ENCODE results near the gene SMYD3.
"Not testable (repeated sequence)": the region's sequence is repeated elsewhere in the genome, so short reads cannot be mapped to it uniquely, and the experiment has no call there.

Gene SMYD3

GRCh38 chr1:245721488-245721887, 785.6 kb downstream of the SMYD3 start:
- no peak for DNase-seq (ENCODE audit: low read depth in 2 of 2)

DNA sequence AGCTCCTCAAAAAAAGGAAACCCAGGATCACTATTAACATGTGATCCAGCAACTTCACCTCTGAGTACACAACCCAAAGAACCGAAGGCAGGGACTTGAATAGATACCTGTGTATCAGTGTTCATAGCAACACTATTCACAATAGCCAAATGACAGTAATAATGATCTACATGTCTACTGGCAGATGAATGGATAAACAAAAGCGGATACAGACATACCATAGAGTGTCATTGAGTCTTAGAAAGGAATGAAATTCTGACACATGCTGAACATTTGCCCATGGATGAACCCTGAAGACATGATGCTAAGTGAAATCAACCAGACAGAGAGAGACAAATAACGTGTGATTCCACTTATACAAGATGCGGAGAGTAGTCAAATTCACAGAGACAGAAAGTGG, 788.1 kb downstream of the SMYD3 start:
- DNase-seq (ENCODE audit: low read depth in 2 of 2), result no peak

DNA sequence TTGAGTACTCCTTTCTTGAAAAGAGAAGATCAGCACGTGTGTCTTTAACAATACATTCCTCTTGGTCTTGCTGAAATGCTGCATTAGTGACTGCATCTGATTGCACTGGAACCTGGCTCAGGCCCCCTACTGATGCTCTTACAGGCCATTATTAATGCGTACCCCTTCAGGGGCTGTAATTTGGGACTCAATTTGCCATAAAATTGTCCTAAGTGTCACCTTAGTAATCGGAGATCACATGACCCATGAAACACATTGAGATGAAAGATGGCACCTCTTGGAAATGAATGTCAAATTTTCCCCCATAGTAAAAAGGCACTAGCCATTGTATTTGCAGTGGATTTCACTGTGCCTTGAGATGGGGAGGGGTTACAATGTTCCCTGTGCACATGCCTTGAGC, 789.0 kb downstream of the SMYD3 start:
- DNase-seq (ENCODE audit: low read depth in 2 of 2), result no peak

DNA sequence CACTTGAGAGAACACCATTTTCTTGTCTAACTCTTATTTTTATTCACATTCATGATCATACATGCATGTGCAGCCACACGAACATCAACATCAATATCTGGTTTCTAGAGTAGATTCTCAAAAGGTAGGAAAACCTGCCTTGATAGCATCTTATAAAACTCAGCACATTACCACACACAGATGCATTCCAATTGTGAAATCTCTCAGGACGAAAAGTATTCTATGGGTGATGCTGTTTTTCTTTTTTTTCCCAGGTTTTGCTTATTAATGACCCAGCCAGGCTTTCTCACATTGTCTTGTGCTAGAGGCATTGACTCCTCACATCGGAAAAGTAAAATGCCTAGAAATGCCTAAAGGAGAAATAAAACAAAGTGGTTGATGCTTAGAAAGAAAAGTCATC, 789.5 kb downstream of the SMYD3 start:
- no peak for DNase-seq (ENCODE audit: low read depth in 2 of 2)

DNA sequence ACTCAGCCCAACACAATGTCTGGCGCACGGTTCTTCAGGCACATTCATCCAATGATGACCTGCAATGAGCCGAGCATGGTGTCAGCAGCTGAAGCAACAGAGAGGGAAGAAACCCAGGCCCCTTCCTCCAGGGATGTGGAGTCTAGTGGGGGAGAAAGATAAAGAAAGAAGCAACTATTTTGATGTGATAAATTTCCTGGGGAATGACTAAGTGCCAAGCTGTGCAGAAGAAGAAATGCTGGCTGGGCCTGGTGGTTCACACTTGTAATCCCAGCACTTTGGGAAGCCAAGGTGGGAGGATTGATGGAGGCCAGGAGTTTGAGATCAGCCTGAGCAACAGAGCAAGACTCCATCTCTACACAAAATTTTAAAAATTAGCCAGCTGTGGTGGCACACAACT, 790.5 kb downstream of the SMYD3 start:
- DNase-seq (ENCODE audit: low read depth in 2 of 2), result no peak

- DNase-seq (ENCODE audit: low read depth in 2 of 2), result no peak
These were observed 791.1 kb downstream of the SMYD3 start for GRCh38 chr1:245715970-245716369.

DNA sequence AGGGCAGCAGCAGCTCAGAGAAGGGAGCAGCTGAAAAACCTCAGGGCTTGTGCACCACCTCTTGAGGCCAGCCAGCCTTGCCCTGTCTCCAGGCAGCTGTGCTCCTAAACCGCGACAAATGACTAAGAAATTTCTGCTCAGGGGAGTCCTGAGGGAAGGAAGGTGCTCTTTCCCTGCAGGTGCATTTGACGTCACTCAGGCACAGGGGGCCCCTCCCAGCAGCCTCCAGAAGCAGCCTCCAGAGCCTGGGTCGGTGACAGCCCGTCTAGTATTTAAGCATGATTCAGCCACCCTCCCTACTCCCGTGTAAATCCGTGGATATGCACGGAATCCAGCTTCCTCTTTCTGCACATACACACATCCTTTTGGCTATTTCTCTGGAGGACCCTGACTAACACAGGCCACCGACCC, 791.8 kb downstream of the SMYD3 start:
- DNase-seq (ENCODE audit: low read depth in 2 of 2), result no peak

DNA sequence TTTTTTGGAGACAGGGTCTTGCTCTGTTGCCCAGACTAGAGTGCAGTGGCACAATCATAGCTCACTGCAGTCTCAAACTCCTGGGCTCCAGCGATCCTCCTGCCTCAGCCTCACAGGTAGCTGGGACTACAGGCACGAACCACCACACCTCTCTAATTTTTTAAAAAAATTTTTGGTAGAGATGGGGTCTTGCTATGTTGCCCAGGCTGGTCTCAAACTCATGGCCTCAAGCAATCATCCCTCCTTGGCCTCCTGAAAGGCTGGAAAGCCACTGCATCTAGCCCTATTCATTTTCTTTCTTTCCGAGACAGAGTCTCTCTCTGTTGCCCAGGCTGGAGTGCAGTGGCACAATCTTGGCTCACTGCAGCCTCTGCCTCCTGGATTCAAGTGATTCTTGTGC, 793.1 kb downstream of the SMYD3 start:
- DNase-seq (ENCODE audit: low read depth in 2 of 2), result not testable (repeated sequence)

DNA sequence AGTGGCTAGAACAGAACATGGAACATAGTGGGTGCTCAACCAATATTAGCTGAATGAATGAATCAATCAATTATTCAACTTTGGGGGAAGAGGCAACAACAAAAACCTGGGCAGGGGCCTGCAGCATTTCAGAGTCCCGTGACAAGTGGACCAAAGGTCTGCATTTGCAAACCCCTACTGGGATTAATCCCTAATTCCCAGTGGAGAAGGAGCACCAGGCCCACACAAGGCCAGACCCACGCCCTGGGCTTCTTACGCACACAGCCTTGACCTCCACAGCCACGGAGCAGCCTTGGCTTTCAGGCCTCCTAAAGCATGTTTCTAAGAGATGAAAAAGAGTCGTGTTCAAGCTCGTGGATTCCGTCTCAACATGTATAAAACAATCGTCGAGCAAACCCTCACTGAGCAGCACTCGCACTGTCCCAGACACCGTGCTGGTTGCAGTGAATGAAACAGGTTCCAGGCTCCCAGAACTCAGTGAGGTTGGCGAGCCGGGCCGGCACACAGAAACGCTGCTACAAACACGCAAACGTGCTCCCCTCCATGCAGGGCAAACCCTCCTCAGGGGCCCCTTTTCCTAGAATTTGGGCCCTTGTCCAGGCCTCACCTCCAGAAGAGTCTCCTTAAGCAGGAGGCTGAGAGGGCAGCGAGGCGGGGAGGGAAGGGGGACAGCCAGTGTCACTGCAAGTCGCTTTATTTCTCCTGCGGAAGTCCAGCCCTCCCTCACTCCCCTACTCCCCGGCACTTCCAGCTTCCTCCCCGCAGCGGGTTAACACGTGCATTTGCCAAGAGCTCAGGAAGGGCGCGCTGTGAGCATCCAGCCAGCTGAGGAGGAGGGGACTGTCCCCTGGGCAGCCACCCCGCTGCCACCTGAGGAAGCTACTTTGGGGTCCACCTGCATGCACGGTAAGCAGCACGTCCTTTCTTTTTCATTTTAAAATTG, 795.8 kb downstream of the SMYD3 start:
- no peak for DNase-seq (ENCODE audit: low read depth in 2 of 2)

DNA sequence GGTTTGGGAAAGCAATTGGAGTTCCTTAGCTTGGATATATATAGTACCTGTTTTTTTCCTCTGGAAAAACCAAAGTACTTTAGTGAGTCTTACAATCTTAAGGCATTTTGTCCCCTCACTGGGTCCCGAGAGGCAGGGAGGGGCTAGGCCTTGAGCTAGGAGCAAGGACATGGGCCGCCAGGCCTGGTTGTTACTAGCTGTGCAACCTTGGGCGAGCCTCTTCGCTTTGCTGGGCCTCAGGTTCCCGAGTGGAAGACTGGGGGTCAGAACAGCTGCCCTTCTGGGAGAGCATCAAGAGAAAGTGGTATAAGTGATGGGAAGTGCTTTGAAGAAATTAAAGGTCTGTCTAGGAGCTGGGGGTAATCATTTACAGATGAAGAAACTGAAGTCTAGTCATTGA, 799.1 kb downstream of the SMYD3 start:
- DNase-seq (ENCODE audit: low read depth in 2 of 2), result no peak

- DNase-seq (ENCODE audit: low read depth in 2 of 2), result no peak
These were observed 802.3 kb downstream of the SMYD3 start for GRCh38 chr1:245704765-245705164.

GRCh38 chr1:245704341-245704740, 802.7 kb downstream of the SMYD3 start:
- DNase-seq (ENCODE audit: low read depth in 2 of 2), result no peak

DNA sequence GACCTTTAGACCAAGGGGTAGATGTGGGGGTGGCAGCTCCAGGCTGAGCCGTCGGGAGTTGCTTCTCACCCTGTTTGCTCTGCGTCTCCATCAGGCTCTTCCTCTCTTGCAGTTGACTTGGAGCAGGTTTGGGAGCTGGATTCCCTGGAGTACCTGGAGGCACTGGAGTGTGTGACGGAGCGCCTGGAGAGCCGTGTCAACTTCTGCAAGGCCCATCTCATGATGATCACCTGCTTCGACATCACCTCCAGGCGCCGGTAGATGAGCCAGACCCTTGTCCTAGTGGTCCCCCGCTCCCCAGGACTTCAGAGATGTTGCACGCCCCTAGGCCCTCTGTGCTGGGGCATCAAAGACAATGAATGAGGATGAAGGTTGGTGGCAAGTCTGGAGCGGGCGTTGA, 804.7 kb downstream of the SMYD3 start:
- DNase-seq (ENCODE audit: low read depth in 2 of 2), result no peak

- DNase-seq (ENCODE audit: low read depth in 2 of 2), result no peak
These were observed 805.4 kb downstream of the SMYD3 start for GRCh38 chr1:245701631-245702030.

DNA sequence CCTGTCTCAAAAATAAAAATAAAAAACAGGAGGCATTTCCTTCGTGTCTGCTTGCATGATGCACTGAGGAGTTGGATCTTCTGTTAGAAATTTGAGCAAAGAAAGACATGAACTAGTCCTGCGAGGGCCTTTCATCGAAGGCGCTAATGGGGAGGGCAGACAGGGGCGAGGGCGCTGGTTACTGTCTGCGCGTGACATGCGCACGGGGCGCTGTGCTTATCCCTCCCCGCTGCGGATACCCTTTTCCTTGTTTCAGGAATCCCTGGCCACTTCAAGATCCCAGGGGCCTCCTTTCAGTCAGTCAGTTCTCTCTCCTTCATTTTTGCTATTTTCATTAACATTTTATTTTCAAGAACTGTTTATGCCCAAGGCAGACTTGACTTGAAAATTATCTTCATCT, 806.4 kb downstream of the SMYD3 start:
- no peak for DNase-seq (ENCODE audit: low read depth in 2 of 2)

Measured in activated CD8-positive, alpha-beta memory T cell treated with anti-CD3 and anti-CD28 coated beads for 4 hours (primary cell).